NCI-H1417 treated with DMSO at 0.1 percent for 48 hours (cell line): Measurements from ENCODE around the gene NPHS1.

ENCODE experiments used
- DNase-seq: peaks from one replicate; lab custom pipeline; 2025; lab: John Stamatoyannopoulos, UW

Gene NPHS1

GRCh38 chr19:35787227-35787799 is 65.0 kb downstream of the NPHS1 start:
- DNase-seq = no peak

- DNase-seq = no peak
These were observed 65.8 kb downstream of the NPHS1 start for GRCh38 chr19:35786299-35787160.

GRCh38 chr19:35785339-35785627 is 67.0 kb downstream of the NPHS1 start:
- no peak for DNase-seq

- no peak for DNase-seq
These were observed 67.6 kb downstream of the NPHS1 start for GRCh38 chr19:35784503-35785338.

- DNase-seq = no peak
These were observed 68.6 kb downstream of the NPHS1 start for GRCh38 chr19:35783469-35784434.

GRCh38 chr19:35782589-35782988 is 69.7 kb downstream of the NPHS1 start:
- no peak for DNase-seq

GRCh38 chr19:35781650-35782049 is 70.7 kb downstream of the NPHS1 start:
- no peak for DNase-seq

GRCh38 chr19:35780717-35781116 is 71.6 kb downstream of the NPHS1 start:
- DNase-seq = no peak

- no peak for DNase-seq
These were observed 72.2 kb downstream of the NPHS1 start for GRCh38 chr19:35780058-35780457.

GRCh38 chr19:35779033-35779432 is 73.3 kb downstream of the NPHS1 start:
- DNase-seq = no peak

- DNase-seq = no peak
These were observed 74.3 kb downstream of the NPHS1 start for GRCh38 chr19:35777961-35778360.

- no peak for DNase-seq
These were observed 75.0 kb downstream of the NPHS1 start for GRCh38 chr19:35777086-35777841.

GRCh38 chr19:35776102-35776788 is 76.1 kb downstream of the NPHS1 start:
- DNase-seq = no peak
